H1 (cell line): ENCODE data around the gene SPATA21. TPM values are rescaled to one million over a fixed set of nuclear protein-coding genes. Genes with fewer than 3 reads are reported as not detected.
A peak's percentile ranks its signal among the peaks of the same experiment; 100 is the strongest.

Experiments used
- CTCF ChIA-PET: fragments of 300-600 bp; sonication (Branson Sonifier 250); formaldehyde crosslinking; loops from one replicate; lab custom pipeline; 2021; ENCODE audit not compliant: partially characterized antibody; lab: Charles Lee
- POLR2A ChIA-PET: fragments of 300-600 bp; sonication (Branson Sonifier 250); formaldehyde crosslinking; loops from one replicate; lab custom pipeline; 2021; ENCODE audit warnings: inconsistent platforms; ENCODE audit not compliant: partially characterized antibody; lab: Charles Lee
- DNase-seq, 2 experiments: peaks; one replicate each; pipeline versions ENCODE4 v3.0.0 to v3.0.0-alpha.2; 2010 to 2022; ENCODE audit warnings: low spot score in 2 of 2, low read depth in 1 of 2, mixed read lengths in 1 of 2
- FAIRE-seq: peaks from 2 replicates; lab custom pipeline; 2011; peaks lifted over from hg19 to GRCh38; lab: Jason Lieb, UNC
- H2AFZ ChIP-seq: 2 replicates; pipeline ENCODE4 v1.8.1; 2012; ENCODE audit warnings: low read length, inconsistent platforms
- H2AK5ac ChIP-seq: 2 replicates; pipeline ENCODE4 v1.6.1; 2013; ENCODE audit warnings: low read depth, low read length
- H2BK120ac ChIP-seq: replicated peaks from 2 replicates; pipeline ENCODE3; 2013; ENCODE audit warnings: low read depth, low read length, inconsistent platforms
- H2BK12ac ChIP-seq: 2 replicates; pipeline ENCODE4 v1.6.1; 2013; ENCODE audit warnings: low read depth, low read length
- H2BK15ac ChIP-seq: 2 replicates; pipeline ENCODE4 v1.6.1; 2013; ENCODE audit warnings: low read length
- H2BK20ac ChIP-seq: 2 replicates; pipeline ENCODE4 v1.6.1; 2013; ENCODE audit warnings: low read length
- H2BK5ac ChIP-seq: 2 replicates; pipeline ENCODE4 v1.6.1; 2013; ENCODE audit warnings: low read depth, low read length
- H3K14ac ChIP-seq: 2 replicates; pipeline ENCODE4 v1.6.1; 2013; ENCODE audit warnings: inconsistent platforms; ENCODE audit not compliant: insufficient read length
- H3K18ac ChIP-seq: 2 replicates; pipeline ENCODE4 v1.6.1; 2013; ENCODE audit warnings: low read length; ENCODE audit errors: extremely low read depth
- H3K23ac ChIP-seq: 2 replicates; pipeline ENCODE4 v1.6.1; 2013; ENCODE audit warnings: inconsistent platforms; ENCODE audit not compliant: insufficient read length
- H3K23me2 ChIP-seq: 2 replicates; pipeline ENCODE4 v1.6.1; 2013; ENCODE audit warnings: low read depth, low read length
- H3K27ac ChIP-seq: 2 replicates; pipeline ENCODE4 v1.6.1; 2011; ENCODE audit warnings: low read depth, low read length, inconsistent platforms
- H3K27me3 ChIP-seq, 4 experiments: replicated peaks in 1 of 4; 1 replicate in 1 of 4; 2 replicates in 3 of 4; pipeline versions ENCODE4 v1.6.1 to v1.8.1; 2011 to 2013; ENCODE audit warnings: low read length in 3 of 4, mild to moderate bottlenecking in 3 of 4, inconsistent platforms in 2 of 4, mixed read lengths in 2 of 4, moderate library complexity in 1 of 4; ENCODE audit not compliant: control insufficient read depth in 3 of 4, insufficient read depth in 3 of 4; ENCODE audit errors: extremely low read depth in 1 of 4
- H3K36me3 ChIP-seq, 4 experiments: 2 replicates each; pipeline versions ENCODE4 v1.6.1 to v1.8.1; 2011 to 2013; ENCODE audit warnings: mild to moderate bottlenecking in 4 of 4, low read length in 3 of 4, moderate library complexity in 2 of 4, control low read depth in 1 of 4, inconsistent platforms in 1 of 4; ENCODE audit not compliant: insufficient read depth in 4 of 4, control insufficient read depth in 2 of 4
- H3K4ac ChIP-seq: replicated peaks from 2 replicates; pipeline ENCODE3; 2013; ENCODE audit warnings: low read length, low read depth, mixed read lengths, inconsistent platforms; ENCODE audit not compliant: insufficient read length
- H3K4me1 ChIP-seq, 4 experiments: replicated peaks in 1 of 4; 1 replicate in 1 of 4; 2 replicates in 3 of 4; pipeline versions ENCODE4 v1.6.1 to v1.8.1; 2011 to 2013; ENCODE audit warnings: low read length in 3 of 4, inconsistent platforms in 2 of 4, mixed read lengths in 1 of 4; ENCODE audit not compliant: insufficient read depth in 4 of 4, control insufficient read depth in 3 of 4
- H3K4me2 ChIP-seq, 2 experiments: 2 replicates each; pipeline versions ENCODE4 v1.6.1 to v1.8.1; 2011 to 2013; ENCODE audit warnings: low read depth in 2 of 2, low read length in 2 of 2, control low read depth in 1 of 2, inconsistent platforms in 1 of 2, mild to moderate bottlenecking in 1 of 2; ENCODE audit not compliant: insufficient read depth in 1 of 2
- H3K4me3 ChIP-seq, 4 experiments: fragments of 200-600, 300-600 bp in 1 of 4; sonication (generic), shearing (Covaris generic), sonication (Bioruptor Twin) in 1 of 4; 2 replicates each; pipeline versions ENCODE4 v1.5.1 to v1.8.1; 2011 to 2016; ENCODE audit warnings: low read length in 4 of 4, low read depth in 3 of 4, control low read depth in 2 of 4, inconsistent platforms in 2 of 4, mild to moderate bottlenecking in 2 of 4, mixed read lengths in 1 of 4, moderate library complexity in 1 of 4; ENCODE audit not compliant: insufficient read depth in 2 of 4; ENCODE audit errors: extremely low read depth in 1 of 4
- H3K56ac ChIP-seq: replicated peaks from 2 replicates; pipeline ENCODE3; 2013; ENCODE audit warnings: low read depth, mild to moderate bottlenecking, mixed read lengths, low read length, inconsistent platforms; ENCODE audit not compliant: insufficient read length
- H3K79me1 ChIP-seq: 2 replicates; pipeline ENCODE4 v1.6.1; 2013; ENCODE audit warnings: low read depth, low read length, control low read depth
- H3K79me2 ChIP-seq, 2 experiments: 2 replicates each; pipeline versions ENCODE4 v1.6.1 to v1.8.1; 2012 to 2013; ENCODE audit warnings: low read length in 2 of 2, mild to moderate bottlenecking in 2 of 2, inconsistent platforms in 1 of 2; ENCODE audit not compliant: insufficient read depth in 2 of 2, control insufficient read depth in 1 of 2
- H3K9ac ChIP-seq, 4 experiments: replicated peaks in 1 of 4; 1 replicate in 1 of 4; 2 replicates in 3 of 4; pipeline versions ENCODE4 v1.6.1 to v1.8.1; 2011 to 2013; ENCODE audit warnings: low read depth in 3 of 4, low read length in 3 of 4, control low read depth in 2 of 4, mild to moderate bottlenecking in 2 of 4, moderate library complexity in 2 of 4, inconsistent platforms in 1 of 4; ENCODE audit errors: extremely low read depth in 1 of 4
- H3K9me3 ChIP-seq, 2 experiments: 2 replicates each; pipeline versions ENCODE4 v1.6.1 to v1.8.1; 2012 to 2013; ENCODE audit warnings: mild to moderate bottlenecking in 2 of 2, moderate library complexity in 2 of 2, control low read depth in 1 of 2, inconsistent platforms in 1 of 2, low read depth in 1 of 2, low read length in 1 of 2, mixed read lengths in 1 of 2; ENCODE audit not compliant: insufficient read depth in 2 of 2
- H4K20me1 ChIP-seq, 2 experiments: replicated peaks in 1 of 2; 2 replicates each; pipeline versions ENCODE3 to v1.8.1; 2011 to 2013; ENCODE audit warnings: inconsistent platforms in 2 of 2, low read length in 2 of 2, mild to moderate bottlenecking in 1 of 2; ENCODE audit not compliant: insufficient read depth in 2 of 2, control insufficient read depth in 1 of 2
- H4K5ac ChIP-seq: 2 replicates; pipeline ENCODE4 v1.6.1; 2013; ENCODE audit warnings: low read length, low read depth, mixed read lengths, inconsistent platforms; ENCODE audit not compliant: insufficient read length
- H4K8ac ChIP-seq: 2 replicates; pipeline ENCODE4 v1.8.0; 2013; ENCODE audit warnings: mild to moderate bottlenecking, moderate library complexity, low read length, inconsistent platforms; ENCODE audit not compliant: insufficient read depth; ENCODE audit errors: extremely low read depth
- H4K91ac ChIP-seq: replicated peaks from 2 replicates; pipeline ENCODE3; 2013; ENCODE audit warnings: low read length, mixed read lengths, inconsistent platforms; ENCODE audit not compliant: insufficient read length
- BRCA1 ChIP-seq: IDR thresholded peaks from 2 replicates; pipeline ENCODE4 v1.6.1; 2012; ENCODE audit warnings: low read depth, low read length, improper control_type of control experiment
- RAD21 ChIP-seq, 2 experiments: IDR thresholded peaks in 1 of 2; conservative IDR thresholded peaks in 1 of 2; 2 replicates each; pipeline ENCODE4 v1.6.1; 2011; ENCODE audit warnings: low read depth in 2 of 2, low read length in 2 of 2, improper control_type of control experiment in 1 of 2, inconsistent platforms in 1 of 2, mild to moderate bottlenecking in 1 of 2, moderate library complexity in 1 of 2
- WGBS, 2 experiments: shearing (Covaris generic) in 1 of 2; methylation state at CpG; one replicate each; pipeline versions ENCODE4 v1.1.6 to v1.1.7; 2013 to 2015; ENCODE audit warnings: low lambda C conversion rate in 2 of 2, mixed read lengths in 2 of 2, inconsistent platforms in 1 of 2, low coverage in 1 of 2, missing lambda C conversion rate in 1 of 2; ENCODE audit not compliant: insufficient replicate concordance in 2 of 2, insufficient coverage in 1 of 2, insufficient read length in 1 of 2; ENCODE audit errors: extremely low coverage in 1 of 2, missing lambda C conversion rate in 1 of 2; 5-methylcytosine and 5-hydroxymethylcytosine counted together
- polyA plus RNA-seq, 7 experiments: library from polyadenylated mRNA; depleted of rRNA in 3 of 7; stranded (reverse) in 5 of 7; unstranded in 2 of 7; fragments of >200 nt in 5 of 7; fragments of 200-250 nt in 2 of 7; gene quantifications; 1 replicate in 5 of 7; 2 replicates in 1 of 7; 4 replicates in 1 of 7; pipeline versions ENCODE4 v1.2.1 to v1.2.3, GENCODE V29; 2011 to 2013; ENCODE audit warnings: missing spikeins in 2 of 7, mixed read lengths in 2 of 7
- total RNA-seq: library from RNA; stranded (reverse); fragmentation: NEBNext Ultra II Directional; extraction: Animal tissue kit (Norgen Biotek cat#: 25700); gene quantifications from 2 replicates; pipeline ENCODE4 v1.2.1, GENCODE V29; 2021
- TF ChIP-seq, protein P1 (sequence below), 3 experiments: IDR thresholded peaks; 1 replicate in 2 of 3; 2 replicates in 1 of 3; pipeline versions ENCODE4 v1.5.1 to v1.6.1; 2011; ENCODE audit warnings: low read length in 3 of 3, mild to moderate bottlenecking in 3 of 3, inconsistent platforms in 2 of 3, low read depth in 1 of 3, moderate library complexity in 1 of 3; ENCODE audit not compliant: insufficient read depth in 1 of 3; ENCODE audit errors: control extremely low read depth in 1 of 3

SPATA21 gene
- total and polyA plus RNA-seq, 2 of the 8 experiments (the other 6 are each of a cell fraction or from before 2014, with no cell fraction given) = not detected

- Histone ChIP-seq H2BK20ac (no peak overlapping the region), H2BK120ac (no peak overlapping the region), H3K27me3 (no peaks in the 10 kb centered on the region), H2AFZ (no peak overlapping the region), H3K36me3 (peaks cover 3 to 19% (median 11%) of the 10 kb centered on the region in 4 experiments; a peak in 7 of 8 replicates), H3K9ac (no peak overlapping the region), H3K4me1 (peaks cover 5 to 23% (median 19%) of the 10 kb centered on the region in 4 experiments), H4K8ac (no peak overlapping the region), H3K4me2 (no peak overlapping the region), H3K14ac (no peak overlapping the region), H4K91ac (no peak overlapping the region), H2AK5ac (no peak overlapping the region), H3K56ac (no peak overlapping the region), H3K4ac (no peak overlapping the region), H3K9me3 (no peaks in the 10 kb centered on the region), H2BK12ac (no peak overlapping the region), H3K23me2 (no peaks in the 10 kb centered on the region), H3K4me3 (no peak overlapping the region), H4K5ac (no peak overlapping the region), H3K23ac (no peak overlapping the region), H3K27ac (no peak overlapping the region), H2BK15ac (no peak overlapping the region), H3K79me2 (peaks cover 4 to 50% of the 10 kb centered on the region in 2 experiments; a peak in 3 of 4 replicates), H3K18ac (no peak overlapping the region), H4K20me1 (peaks cover 30 to 41% of the 10 kb centered on the region in 2 experiments), H2BK5ac (no peak overlapping the region), H3K79me1 (peaks cover 27% of the 10 kb centered on the region)
- FAIRE-seq (no peak), DNase-seq (no peak)
- CTCF ChIA-PET = interaction anchor here (0.6 to 2.2 kb wide), 10 partner anchors 8 to 46 kb away, joined by 3 to 6 read pairs (median 4); partner anchors contain the start of gene NECAP2
- POLR2A ChIA-PET = interaction anchor here (1.5 kb wide), 1 partner anchor 20 kb away, joined by 3 read pairs; no protein-coding TSS in a partner anchor
- TF ChIP-seq BRCA1 = no peak
- TF ChIP-seq RAD21 (IDR thresholded peaks at IDR 0.05 in 1 of 2, conservative IDR thresholded peaks at IDR 0.05 in 1 of 2; ENCODE audit: low read depth in 2 of 2, low read length in 2 of 2) = peak; percentile 21 to 23; a peak in 2 of 4 replicates
- TF ChIP-seq, protein P1, sequence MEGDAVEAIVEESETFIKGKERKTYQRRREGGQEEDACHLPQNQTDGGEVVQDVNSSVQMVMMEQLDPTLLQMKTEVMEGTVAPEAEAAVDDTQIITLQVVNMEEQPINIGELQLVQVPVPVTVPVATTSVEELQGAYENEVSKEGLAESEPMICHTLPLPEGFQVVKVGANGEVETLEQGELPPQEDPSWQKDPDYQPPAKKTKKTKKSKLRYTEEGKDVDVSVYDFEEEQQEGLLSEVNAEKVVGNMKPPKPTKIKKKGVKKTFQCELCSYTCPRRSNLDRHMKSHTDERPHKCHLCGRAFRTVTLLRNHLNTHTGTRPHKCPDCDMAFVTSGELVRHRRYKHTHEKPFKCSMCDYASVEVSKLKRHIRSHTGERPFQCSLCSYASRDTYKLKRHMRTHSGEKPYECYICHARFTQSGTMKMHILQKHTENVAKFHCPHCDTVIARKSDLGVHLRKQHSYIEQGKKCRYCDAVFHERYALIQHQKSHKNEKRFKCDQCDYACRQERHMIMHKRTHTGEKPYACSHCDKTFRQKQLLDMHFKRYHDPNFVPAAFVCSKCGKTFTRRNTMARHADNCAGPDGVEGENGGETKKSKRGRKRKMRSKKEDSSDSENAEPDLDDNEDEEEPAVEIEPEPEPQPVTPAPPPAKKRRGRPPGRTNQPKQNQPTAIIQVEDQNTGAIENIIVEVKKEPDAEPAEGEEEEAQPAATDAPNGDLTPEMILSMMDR (IDR thresholded peaks at IDR 0.05; ENCODE audit: control extremely low read depth in 1 of 3, insufficient read depth in 1 of 3, low read depth in 1 of 3, low read length in 3 of 3) = peak; percentile 9 to 57 (median 39); a peak in 3 of 4 replicates
- 90% methylated on average over 10 of the region's 10 CpGs; no CpG with 5 or more reads in 1 of the 2 experiments for WGBS, 2 experiments
Observed at GRCh38 chr1:16393570-16394521, 43.4 kb downstream of the SPATA21 start.
